Esophagus muscularis mucosa (tissue), 4 donors: ENCODE data around the gene ITPR3. TPM values are rescaled to one million over a fixed set of nuclear protein-coding genes. Genes with fewer than 3 reads are reported as not detected.

Experiments used
- DNase-seq: peaks from one replicate; pipeline ENCODE4 v3.0.0-alpha.2; 2017; ENCODE audit errors: extremely low spot score
- H3K27ac ChIP-seq, 4 donors: fragments of 200-600 bp; sonication (generic); replicated peaks in 1 of 4; 1 replicate in 3 of 4; 2 replicates in 1 of 4; pipeline ENCODE4 v1.5.1; 2016 to 2019; ENCODE audit warnings: mild to moderate bottlenecking in 1 of 4
- H3K27me3 ChIP-seq, 4 donors: fragments of 200-600 bp; sonication (generic); one replicate each; pipeline versions ENCODE4 v1.5.1 to v1.6.0; 2016 to 2019
- H3K36me3 ChIP-seq, 4 donors: fragments of 200-600 bp; sonication (generic); one replicate each; pipeline ENCODE4 v1.5.1; 2016 to 2019
- H3K4me1 ChIP-seq, 4 donors: fragments of 200-600 bp; sonication (generic); one replicate each; pipeline ENCODE4 v1.5.1; 2016 to 2019
- H3K4me3 ChIP-seq, 4 donors: fragments of 200-600 bp; sonication (generic); 1 replicate in 2 of 4; 2 replicates in 2 of 4; pipeline ENCODE4 v1.5.1; 2016 to 2019; ENCODE audit warnings: mild to moderate bottlenecking in 4 of 4, moderate library complexity in 1 of 4
- H3K9me3 ChIP-seq, 4 donors: fragments of 200-600 bp; sonication (generic); 1 replicate in 3 of 4; 2 replicates in 1 of 4; pipeline ENCODE4 v1.5.1; 2016 to 2019
- CTCF ChIP-seq, 3 experiments: fragments of 200-600 bp in 2 of 3; fragments of 450-650 bp in 1 of 3; sonication (generic) in 2 of 3; IDR thresholded peaks; one replicate each; pipeline ENCODE4 v1.5.1; 2017 to 2019; ENCODE audit warnings: antibody characterized with exemption in 3 of 3, mild to moderate bottlenecking in 2 of 3, moderate library complexity in 1 of 3
- EP300 ChIP-seq: sonication (generic); formaldehyde crosslinking; IDR thresholded peaks from one replicate; pipeline ENCODE4 v1.6.1; 2017; ENCODE audit warnings: antibody characterized with exemption
- POLR2A ChIP-seq: fragments of 450-650 bp; IDR thresholded peaks from one replicate; pipeline ENCODE4 v1.6.1; 2017; ENCODE audit warnings: antibody characterized with exemption, moderate library complexity, mild to moderate bottlenecking, low read depth
- POLR2AphosphoS5 ChIP-seq, 2 donors: sonication (generic); formaldehyde crosslinking; IDR thresholded peaks; one replicate each; pipeline ENCODE4 v1.6.1; 2017; ENCODE audit warnings: antibody characterized with exemption in 2 of 2
- WGBS: methylation state at CpG from one replicate; pipeline ENCODE4 v1.1.5; 2018; 5-methylcytosine and 5-hydroxymethylcytosine counted together
- intact Hi-C: fragments of 100-400 bp; cut with DNase I; formaldehyde crosslinking; loops from one replicate; pipeline ENCODE4 v1.15.1; 2023
- total RNA-seq, 4 donors: library from RNA; depleted of rRNA; stranded (reverse); fragments of >200 nt; gene quantifications; one replicate each; pipeline versions ENCODE4 v1.1.0 to v1.2.1, GENCODE V29; 2016

Gene ITPR3
- total RNA-seq, 4 donors from 2014 or later = 12.1 to 24.9 (median 20.5) TPM

GRCh38 chr6:33723371-33724085 lies 102.4 kb downstream of the ITPR3 start:
- Histone ChIP-seq H3K27ac (no peak overlapping the region), H3K36me3 (peaks cover 0 to 40% (median 0%) of the 10 kb centered on the region in 4 donors), H3K4me1 (peaks cover 0 to 18% (median 0%) of the 10 kb centered on the region in 4 donors), H3K4me3 (no peak overlapping the region), H3K9me3 (no peaks in the 10 kb centered on the region), H3K27me3 (peaks cover 0 to 6% (median 0%) of the 10 kb centered on the region in 4 donors)
- 55% methylated on average over 3 of the region's 3 CpGs for WGBS
- DNase-seq = no peak
- no peak for TF ChIP-seq EP300
- intact Hi-C loops = no loop called here

- no peaks in the 10 kb centered on the region for H3K9me3 ChIP-seq
- DNase-seq = no peak
- 66% methylated on average over 13 of the region's 13 CpGs for WGBS
- peaks cover 0 to 40% (median 0%) of the 10 kb centered on the region in 4 donors for H3K36me3 ChIP-seq
- no peak overlapping the region for H3K27ac ChIP-seq
- no peak for TF ChIP-seq POLR2A
- TF ChIP-seq POLR2AphosphoS5 (IDR thresholded peaks at IDR 0.05) = no peak
- TF ChIP-seq EP300 = no peak
- no peak for TF ChIP-seq CTCF (IDR thresholded peaks at IDR 0.05)
- H3K27me3 ChIP-seq = peaks cover 0 to 6% (median 0%) of the 10 kb centered on the region in 4 donors
- H3K4me1 ChIP-seq = peaks cover 0 to 24% (median 0%) of the 10 kb centered on the region in 4 donors
- intact Hi-C loops = no loop called here
- no peak overlapping the region for H3K4me3 ChIP-seq
Observed at GRCh38 chr6:33724102-33725023, 103.2 kb downstream of the ITPR3 start.

DNA sequence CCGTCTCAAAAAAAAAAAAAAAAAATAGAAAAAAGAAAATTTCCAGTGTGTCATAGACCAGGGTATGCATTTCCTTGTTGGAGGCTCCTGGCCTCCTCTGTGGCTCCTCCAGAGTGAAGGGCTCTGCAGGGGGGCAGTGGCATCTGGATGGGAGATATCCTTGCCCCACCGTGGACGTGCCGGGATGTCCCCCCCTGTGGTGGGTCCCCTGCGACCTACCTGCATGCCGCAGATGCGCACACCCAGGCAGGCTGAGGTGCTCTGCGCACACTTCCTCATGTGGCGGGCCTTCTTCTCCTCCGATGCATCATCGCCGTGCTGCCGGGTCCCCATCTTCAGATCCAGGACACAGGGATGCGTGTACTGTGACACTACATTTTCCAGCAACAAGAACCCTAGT lies 104.1 kb downstream of the ITPR3 start:
- Histone ChIP-seq H3K9me3 (no peaks in the 10 kb centered on the region), H3K4me1 (peaks cover 0 to 30% (median 0%) of the 10 kb centered on the region in 4 donors), H3K27ac (no peak overlapping the region), H3K27me3 (peaks cover 0 to 6% (median 0%) of the 10 kb centered on the region in 4 donors), H3K36me3 (peaks cover 0 to 40% (median 0%) of the 10 kb centered on the region in 4 donors), H3K4me3 (no peak overlapping the region)
- no peak for DNase-seq
- 91% methylated on average over 14 of the region's 14 CpGs for WGBS
- TF ChIP-seq EP300 (no peak), CTCF (IDR thresholded peaks at IDR 0.05) (no peak), POLR2A (no peak), POLR2AphosphoS5 (IDR thresholded peaks at IDR 0.05) (no peak)
- intact Hi-C loops = no loop called here

- peaks cover 0 to 40% (median 0%) of the 10 kb centered on the region in 4 donors for H3K36me3 ChIP-seq
- H3K4me1 ChIP-seq = peaks cover 0 to 34% (median 0%) of the 10 kb centered on the region in 4 donors
- intact Hi-C loops = no loop called here
- no peaks in the 10 kb centered on the region for H3K9me3 ChIP-seq
- no peak overlapping the region for H3K27ac ChIP-seq
- TF ChIP-seq EP300 = no peak
- no peak for TF ChIP-seq POLR2AphosphoS5 (IDR thresholded peaks at IDR 0.05)
- no peak for TF ChIP-seq CTCF (IDR thresholded peaks at IDR 0.05)
- no peak for TF ChIP-seq POLR2A
- DNase-seq = no peak
- no peak overlapping the region for H3K4me3 ChIP-seq
- 91% methylated on average over 7 of the region's 7 CpGs for WGBS
- H3K27me3 ChIP-seq = peaks cover 0 to 6% (median 0%) of the 10 kb centered on the region in 4 donors
Observed at GRCh38 chr6:33725891-33726673, 105.0 kb downstream of the ITPR3 start.
